Right kidney (tissue), 1 donor: ENCODE data around the gene AKT3.
"Not testable (repeated sequence)": the region's sequence is repeated elsewhere in the genome, so short reads cannot be mapped to it uniquely, and the experiment has no call there.

Experiments
- DNase-seq: peaks from one replicate; pipeline ENCODE4 v3.0.0-alpha.2; 2016

AKT3 gene

DNA sequence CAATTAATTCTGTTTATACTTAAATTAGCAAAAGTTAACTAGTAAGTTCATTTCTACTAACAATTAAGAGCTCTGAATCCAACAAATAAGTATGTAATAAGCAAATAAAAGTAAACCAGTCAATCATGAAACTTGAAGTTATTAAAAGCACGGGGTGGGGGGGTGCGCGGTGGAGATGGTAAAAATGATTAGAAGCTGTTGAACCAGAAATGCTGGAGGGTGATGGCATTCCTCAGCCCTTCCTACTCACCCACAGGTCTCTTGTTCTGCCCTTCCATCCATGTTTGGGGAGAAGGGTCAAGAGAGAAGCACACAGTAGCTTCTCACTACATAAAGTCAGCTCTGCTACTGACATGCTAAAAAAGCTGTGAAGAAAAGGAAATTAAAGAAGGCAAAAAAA lies 63.5 kb downstream of the AKT3 start:
- no peak for DNase-seq

DNA sequence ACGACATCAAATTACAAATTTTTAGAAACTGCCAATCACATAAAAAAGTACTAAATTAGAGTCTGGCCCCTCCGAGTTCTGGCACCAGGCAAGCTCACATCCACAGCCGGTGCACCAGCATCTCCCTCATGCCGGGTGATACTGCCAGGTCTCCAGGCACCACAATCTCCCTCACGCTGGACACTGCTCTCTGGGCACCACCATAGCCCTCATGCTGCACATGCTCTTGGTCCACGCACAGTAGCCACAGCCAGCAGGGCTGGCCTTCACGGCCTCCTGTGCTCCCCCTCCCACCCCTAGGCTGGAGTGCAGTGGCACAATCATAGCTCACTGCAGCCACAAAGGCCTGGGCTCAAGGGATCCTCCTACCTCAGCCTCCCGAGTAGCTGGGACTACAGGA lies 65.5 kb downstream of the AKT3 start:
- no peak for DNase-seq

DNA sequence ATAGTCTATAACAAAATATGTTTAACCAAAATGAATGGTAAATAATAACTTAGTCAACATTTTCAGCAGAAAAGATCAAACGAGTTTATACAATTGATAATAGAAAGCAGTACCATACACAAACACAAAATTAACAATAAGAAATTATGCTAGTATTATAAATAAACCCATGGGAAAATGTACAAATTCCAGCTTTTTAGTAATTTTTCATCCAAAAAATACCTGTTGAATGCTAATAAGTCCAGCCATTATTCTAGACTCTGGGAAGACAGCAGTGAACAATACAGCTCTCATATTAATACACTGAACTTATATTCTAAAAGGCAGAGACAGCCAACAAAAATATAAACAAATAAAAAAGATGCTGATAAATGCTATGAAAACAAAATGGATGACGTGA lies 66.3 kb downstream of the AKT3 start:
- DNase-seq = no peak

DNA sequence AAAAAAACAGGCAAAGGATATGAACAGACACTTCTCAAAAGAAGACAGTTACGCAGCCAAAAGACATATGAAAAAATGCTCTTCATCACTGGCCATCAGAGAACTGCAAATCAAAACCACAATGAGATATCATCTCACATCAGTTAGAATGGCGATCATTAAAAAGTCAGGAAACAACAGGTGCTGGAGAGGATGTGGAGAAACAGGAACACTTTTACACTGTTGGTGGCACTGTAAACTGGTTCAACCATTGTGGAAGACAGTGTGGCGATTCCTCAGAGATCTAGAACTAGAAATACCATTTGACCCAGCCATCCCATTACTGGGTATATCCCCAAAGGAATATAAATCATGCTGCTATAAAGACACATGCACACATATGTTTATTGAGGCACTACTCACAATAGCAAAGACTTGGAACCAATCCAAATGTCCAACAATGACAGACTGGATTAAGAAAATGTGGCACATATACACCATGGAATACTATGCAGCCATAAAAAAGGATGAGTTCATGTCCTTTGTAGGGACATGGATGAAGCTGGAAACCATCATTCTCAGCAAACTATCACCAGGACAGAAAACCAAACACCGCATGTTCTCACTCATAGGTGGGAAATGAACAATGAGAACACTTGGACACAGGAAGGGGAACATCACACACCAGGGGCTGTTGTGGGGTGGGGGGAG lies 77.5 kb downstream of the AKT3 start:
- DNase-seq = not testable (repeated sequence)

DNA sequence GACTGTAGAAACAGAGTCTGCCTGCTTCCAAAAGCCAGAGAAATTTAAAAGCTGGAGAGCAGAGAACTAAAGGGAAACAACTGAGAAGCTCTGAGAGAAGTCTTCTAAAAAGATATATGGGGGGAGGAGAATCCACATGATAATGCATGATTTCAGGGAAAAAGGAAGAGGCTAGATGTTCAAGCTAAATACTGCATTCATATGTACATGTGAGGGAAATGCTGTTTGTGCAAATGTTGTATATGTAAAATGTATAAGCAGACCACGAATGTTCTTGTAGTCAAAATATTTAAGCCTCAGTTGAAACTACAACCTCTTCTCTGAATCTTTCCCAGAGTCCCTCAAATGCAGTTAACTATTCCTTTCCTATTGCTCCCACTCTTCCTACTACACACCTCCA lies 79.2 kb downstream of the AKT3 start:
- DNase-seq = no peak

DNA sequence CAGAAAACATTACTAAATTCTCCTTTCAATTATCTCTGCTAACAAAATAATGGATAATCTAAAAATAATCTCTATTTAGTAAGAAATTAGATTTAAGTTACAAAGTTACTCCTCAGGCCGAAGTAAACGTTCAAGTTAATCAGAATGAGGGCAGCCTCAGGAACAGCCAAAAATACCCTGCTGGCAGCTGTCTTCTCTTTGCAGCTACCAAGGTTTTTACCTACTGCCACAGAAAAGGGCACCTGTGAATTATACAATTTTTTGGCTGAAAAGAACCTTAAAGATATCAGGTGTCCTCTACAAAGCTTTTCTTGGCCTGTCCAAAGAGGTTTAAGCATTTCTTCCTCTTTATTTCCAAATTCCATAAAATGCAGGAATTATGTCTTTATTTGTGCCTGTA lies 84.4 kb downstream of the AKT3 start:
- no peak for DNase-seq

DNA sequence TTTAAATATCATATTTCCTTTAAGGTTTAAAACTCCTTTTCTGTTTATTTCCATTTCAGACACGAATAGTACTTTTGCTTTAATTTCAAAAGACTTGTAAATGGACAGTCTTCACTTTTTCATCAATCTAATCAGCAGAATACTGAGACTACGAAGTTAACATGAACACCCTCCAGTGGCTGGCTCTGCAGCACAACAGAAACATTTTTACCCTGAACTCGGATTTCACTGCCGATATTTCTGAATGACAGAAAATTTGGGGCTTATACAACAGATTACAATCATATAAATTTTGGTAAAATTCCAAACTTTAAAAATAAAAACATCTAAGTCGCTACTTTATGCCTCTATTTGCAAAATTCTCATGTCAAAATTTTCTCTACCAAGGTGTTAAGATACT lies 86.2 kb downstream of the AKT3 start:
- no peak for DNase-seq

DNA sequence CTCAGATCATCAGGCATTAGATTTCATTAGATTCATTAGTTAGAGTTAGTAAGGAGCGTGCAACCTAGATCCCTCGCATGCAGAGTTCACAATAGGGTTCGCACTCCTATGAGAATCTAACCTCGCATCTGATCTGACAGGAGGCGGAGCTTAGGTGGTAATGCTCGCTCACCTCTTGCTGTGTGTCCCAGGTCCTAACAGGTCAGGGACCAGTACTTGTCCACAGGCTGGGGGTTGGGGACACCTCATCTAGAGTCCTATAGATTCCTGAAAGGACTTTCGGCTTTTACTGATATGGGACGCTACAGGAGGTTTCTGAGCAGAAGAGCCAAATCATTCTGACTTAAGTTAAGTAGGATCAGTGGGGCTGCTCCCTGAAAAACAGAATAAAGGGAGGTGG lies 91.4 kb downstream of the AKT3 start:
- DNase-seq = no peak

DNA sequence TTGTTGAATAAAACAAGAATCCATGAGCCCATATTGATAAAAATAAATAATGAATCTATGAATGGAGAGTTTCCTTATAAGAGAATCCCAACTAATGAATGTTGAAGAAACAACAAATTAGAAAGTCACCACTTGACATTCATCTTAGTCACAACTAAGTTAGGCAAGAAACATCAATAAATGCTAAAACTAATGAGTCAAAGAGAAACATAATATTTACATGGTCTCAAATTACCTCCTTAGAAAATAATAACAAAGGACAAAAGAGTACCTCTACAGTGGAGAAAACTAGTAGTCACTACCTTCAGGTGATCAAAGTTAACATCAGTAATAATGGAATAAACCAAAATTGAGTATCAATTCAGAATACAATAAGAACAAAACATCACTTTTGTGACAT lies 93.5 kb downstream of the AKT3 start:
- no peak for DNase-seq

DNA sequence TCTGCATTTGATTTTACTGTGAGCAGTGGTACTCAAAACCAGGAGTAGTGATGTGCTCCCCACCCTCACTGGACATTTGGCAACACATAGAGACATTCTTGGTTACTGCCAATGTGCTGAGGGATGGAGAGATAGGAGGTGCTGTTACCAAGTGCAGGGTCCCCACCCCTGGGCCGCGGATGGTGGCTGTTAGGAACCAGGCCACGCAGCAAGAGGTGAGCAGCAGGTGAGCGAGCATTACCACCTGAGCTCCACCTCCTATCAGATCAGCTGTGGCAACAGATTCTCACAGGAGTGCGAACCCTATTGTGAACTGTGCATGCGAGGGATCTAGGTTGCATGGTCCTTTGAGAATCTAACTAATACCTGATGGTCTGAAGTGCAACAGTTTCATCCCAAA lies 95.7 kb downstream of the AKT3 start:
- no peak for DNase-seq

DNA sequence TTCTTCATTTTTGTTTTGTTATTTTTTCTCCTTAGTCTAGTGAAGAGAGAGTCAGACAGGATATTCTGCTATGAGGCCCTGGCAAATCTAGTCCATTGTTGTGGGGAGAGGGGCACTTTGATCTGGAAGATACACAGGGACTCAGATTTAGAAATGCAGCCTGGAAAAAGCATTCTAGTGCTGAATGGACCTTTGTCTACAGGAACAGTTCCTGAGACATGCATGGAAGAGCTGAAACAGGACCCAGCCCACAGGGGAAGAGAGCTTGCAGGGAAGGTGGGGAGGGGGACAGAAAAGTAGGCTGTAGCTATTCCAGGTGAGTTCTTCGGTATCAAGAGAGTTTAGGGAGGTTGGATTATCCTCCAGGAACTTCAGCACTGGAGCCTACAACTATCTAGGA lies 98.5 kb downstream of the AKT3 start:
- no peak for DNase-seq

DNA sequence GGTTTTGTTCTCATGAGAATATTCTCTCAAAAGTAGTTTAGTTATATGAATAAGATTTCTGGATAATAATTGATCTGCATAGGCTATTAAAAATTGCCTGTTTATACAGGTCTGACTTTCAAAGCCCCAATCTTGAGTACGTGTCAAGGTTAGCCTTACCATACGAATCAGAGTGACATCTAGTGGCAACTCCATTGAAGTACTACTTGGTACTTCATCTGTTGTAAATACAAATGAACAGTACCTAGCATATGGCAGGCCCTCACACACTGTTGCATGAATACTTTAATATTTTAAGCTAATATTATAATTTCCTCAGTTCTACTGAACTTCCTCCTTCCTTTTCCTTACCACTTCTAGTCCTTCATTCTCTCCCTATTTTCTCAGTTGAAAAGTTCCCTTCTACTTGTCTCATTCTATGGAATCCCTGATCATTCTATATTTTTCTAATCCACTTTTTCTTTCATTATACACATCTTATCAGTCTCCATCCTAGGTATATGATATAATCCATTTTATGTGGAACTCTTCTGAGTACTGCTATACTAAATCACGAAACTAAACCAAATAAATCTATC lies 101.2 kb downstream of the AKT3 start:
- DNase-seq = no peak

DNA sequence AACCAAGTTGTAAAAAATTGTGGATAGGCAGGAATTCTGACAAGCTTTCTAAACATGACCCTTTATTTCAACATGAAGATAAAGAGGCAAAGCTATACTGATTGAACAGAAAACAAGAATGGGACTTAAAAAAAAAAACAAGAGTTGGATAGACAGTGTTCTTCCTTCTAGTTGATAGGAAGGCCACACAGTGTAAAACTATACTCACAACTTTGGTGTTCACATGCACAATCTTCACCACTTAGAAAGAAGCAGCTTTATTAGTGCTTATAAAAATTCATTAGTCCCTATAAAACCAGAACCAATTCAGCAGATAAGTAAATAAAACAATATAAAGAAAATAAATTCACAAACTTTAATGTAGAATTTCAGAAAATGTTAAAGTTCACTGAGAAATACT lies 101.8 kb downstream of the AKT3 start:
- DNase-seq = no peak

DNA sequence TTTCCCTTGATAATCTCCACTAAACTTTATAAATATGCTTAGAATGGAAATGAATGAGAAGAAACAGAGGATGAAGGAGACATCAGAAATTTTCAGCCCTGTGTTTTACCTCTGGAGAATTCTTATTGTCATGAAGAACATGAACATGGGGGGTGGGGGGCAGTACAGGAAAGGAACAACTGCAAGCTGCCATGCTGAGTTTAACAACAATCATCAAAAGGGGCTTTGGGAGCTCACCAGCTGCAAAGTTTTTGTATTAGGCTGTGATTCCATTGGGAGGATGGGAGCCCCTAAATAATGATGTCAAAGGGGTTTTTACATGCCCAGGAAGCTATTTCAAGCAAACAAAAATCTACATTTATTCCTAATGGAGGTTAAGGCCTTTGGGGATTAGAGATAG lies 103.3 kb downstream of the AKT3 start:
- DNase-seq = no peak

DNA sequence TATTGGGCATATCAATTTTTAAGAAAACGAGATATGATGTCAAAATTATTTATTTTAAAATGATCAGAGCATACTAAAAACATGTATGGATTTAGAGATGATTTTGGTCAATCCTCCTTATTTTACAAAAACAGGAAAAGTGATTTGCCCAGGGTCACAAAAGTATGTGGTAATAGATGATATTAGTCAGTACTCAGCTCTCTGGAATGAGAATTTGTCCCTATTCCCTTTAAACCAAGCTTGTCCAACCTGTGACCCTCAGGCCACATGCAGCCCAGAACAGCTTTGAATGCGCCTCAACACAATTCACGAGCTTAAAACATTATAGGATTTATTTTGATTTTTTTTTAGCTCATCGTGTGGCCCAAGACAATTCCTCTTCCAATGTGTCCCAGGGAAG lies 104.7 kb downstream of the AKT3 start:
- DNase-seq = no peak

DNA sequence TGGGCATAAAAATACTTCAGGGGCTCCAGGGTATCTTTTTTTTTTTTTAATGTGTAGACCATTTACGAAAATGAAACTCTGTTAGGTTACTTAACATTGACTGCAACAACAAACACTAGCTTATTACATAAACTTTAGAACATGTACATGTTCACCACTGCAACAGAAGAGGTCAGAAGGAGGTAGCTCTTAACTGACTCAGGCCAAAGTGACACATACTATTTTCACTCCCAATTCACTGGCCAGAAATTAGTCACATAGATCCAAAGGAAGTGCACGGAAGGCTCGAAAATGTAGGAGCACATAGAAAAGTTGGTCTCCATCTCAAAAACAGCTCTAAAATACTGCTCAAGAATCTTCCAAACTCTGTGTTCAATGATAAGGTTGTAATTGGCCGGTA lies 107.2 kb downstream of the AKT3 start:
- no peak for DNase-seq

DNA sequence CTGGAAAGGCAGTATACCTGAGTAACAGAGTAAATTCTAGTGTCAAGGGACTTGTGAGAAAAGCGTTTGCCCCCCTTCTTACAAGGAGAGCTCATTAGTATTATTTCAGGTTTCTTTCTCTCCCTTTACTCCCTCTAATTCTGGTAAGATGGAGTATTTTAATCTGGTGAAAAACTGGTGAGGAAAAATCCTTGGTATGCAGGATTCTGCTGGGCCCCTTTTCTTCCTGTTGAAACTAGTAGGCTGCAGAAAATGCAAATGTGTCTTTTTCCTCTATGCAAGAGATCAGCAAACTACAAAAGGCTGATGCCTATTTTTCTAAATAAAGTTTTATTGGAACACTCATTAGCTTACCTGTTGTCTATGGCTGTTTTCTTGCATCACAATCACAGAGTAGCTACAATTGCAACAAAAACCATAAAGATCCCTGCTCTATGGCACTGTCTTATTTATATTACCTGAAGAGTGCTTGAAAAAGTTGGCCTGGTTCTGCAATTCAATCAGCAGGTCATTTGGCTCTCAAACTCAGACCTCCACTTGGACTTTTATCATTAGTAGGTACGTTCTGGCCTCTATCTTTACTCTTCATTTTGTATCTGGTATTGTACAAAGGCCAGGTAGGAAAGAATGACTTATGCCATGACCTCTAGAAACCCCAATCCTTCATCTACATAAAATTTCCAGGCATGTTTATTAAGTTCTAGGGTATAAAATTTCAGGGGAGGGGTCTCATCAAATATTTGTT lies 109.6 kb downstream of the AKT3 start:
- DNase-seq = no peak

DNA sequence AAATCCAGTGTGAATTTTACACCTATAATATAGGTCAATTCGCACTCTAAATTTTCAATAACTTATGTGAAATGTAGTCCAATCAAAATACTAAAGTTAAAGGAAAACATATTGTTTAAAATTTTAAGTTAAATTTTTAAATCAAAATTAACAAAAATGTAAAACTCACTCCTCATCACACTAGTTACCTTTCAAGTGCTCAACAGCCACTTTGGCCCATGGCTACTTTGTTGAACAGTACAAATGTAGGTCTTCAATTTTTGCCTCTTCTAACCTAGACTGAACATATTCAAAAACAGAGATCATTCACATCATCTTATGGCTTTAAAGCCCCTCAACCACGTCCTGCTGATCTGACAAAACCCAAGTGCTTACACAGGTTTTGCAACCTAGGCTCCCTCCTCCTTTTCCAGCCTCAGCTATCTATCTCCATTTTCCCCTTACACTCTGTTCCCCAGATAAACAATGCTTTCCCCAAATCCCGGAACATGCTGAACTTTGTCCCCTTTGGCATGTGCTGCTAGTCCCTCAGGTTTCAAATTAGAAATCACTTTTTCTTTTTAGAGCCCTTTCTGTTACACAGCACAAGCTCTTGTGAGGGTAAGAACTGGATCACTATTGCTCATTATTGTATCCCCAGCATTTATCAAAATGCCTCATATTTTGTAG lies 110.6 kb downstream of the AKT3 start:
- no peak for DNase-seq

DNA sequence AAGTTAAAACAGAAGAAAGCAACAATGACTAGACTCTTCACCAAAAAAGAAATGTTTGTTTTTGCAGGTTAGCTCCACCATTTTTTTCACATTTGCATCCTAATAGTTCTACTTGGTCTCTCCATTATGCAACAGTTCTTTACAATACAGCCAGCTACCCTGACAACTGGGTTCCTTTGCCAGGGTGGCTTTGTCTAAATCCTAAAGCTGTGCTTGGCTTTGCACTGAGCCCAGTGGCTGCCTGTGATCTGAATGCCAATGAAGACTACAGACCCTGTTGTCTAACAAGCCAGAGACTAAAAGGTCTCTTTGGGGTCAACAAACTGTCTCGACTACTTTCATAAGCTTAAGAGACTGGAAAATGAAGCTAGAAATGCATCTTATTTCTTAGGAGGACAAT lies 112.0 kb downstream of the AKT3 start:
- no peak for DNase-seq

DNA sequence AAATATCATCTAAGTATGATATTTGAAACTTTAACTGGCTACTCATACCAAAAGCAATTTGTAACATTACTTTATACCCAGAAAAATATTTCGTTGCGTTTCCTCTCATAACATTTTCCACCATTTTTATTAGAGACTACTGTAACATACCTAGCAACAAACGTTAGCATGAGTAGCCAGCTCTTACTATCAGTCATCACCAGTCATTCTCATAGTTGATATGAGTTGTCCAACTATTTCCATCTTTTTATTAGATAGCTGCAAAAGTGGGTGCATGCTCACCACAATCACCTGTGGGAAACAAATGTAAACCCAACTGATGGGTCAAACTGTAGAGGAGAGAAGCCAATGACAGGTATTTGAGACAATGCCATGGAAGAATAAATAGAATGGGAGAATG lies 114.6 kb downstream of the AKT3 start:
- DNase-seq = no peak

DNA sequence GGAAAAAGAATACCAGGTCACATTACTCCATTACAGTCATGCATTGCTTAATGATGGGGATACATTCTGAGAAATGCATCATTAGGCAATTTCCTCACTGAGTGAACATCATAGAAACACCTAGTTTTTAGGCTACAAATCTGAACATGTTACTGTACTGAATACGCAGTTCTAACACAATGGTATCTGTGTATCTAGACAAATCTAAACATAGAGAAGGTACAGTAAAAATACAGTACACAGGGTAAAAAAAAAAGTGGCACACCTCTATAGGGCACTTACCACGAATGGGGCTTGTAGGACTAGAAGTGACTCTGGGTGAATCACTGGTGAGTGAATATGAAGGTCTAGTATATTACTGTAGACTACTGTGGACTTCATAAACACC lies 115.7 kb downstream of the AKT3 start:
- DNase-seq = no peak

DNA sequence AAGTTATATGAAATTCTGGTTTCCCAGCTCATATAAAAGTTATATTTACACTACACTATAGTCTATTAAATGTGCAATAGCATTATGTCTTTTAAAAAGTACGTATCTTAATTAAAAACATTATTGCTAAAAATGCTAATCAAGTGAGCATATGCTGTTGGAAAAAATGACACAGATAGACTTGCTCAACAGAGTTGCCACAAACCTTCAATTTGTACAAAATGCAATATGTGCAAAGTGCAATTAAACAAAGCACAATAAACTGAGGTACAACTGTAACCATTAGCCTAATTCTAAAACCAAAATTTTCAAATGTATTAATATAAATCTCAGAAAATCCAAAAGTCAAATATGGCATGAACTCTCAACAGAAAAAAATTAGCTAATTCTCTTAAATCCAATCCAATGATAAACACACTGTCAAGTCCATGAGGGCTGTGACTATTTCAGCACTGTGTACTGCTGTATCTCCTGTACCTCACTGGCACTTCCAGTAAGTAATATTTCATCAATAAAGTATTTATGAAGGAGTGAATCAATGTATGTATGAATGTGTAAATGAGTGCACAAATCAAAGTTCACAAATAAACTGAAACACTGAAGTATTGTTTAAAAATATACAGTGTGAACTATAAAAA lies 116.3 kb downstream of the AKT3 start:
- DNase-seq = no peak

DNA sequence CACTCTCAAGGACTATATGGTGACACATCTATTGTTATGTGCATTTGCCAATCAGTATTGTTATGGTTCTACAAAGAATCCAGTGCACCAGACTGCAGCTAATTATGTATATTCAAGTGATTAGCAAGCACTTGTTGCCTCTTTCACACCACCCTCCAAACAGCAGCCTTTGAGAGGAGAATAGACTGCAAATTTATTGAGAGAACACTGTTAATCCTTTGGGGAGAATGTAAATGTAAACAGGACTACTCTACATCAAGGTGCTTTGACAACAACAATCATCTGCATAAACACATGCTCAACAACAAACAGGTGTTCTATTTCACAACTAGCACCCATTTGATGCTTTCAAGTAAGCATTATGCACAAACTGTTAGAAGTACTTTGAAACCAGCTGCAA lies 117.4 kb downstream of the AKT3 start:
- DNase-seq = no peak
